BE2C (cell line): Measurements from ENCODE around the gene SH3RF3.

ENCODE experiments used
- DNase-seq: peaks from one replicate; pipeline ENCODE4 v3.0.0-alpha.2; 2020
- H3K27me3 ChIP-seq: fragments of 250-450 bp; sonication (Bioruptor Pico); 2 replicates; pipeline ENCODE4 v1.5.1; 2020; ENCODE audit warnings: mild to moderate bottlenecking
- H3K36me3 ChIP-seq: fragments of 250-450 bp; sonication (Bioruptor Pico); 2 replicates; pipeline ENCODE4 v1.5.1; 2020; ENCODE audit warnings: mild to moderate bottlenecking
- H3K4me1 ChIP-seq: fragments of 250-450 bp; sonication (Bioruptor Pico); 2 replicates; pipeline ENCODE4 v1.5.1; 2020
- H3K4me3 ChIP-seq: 2 replicates; pipeline ENCODE4 v1.5.1; 2011; ENCODE audit warnings: low read depth, low read length
- H3K9me3 ChIP-seq: fragments of 250-450 bp; sonication (Bioruptor Pico); 2 replicates; pipeline ENCODE4 v1.5.1; 2020
- TF ChIP-seq, protein P1 (sequence below): IDR thresholded peaks from 2 replicates; pipeline ENCODE4 v1.5.1; 2012; ENCODE audit warnings: mild to moderate bottlenecking, low read depth, low read length

The SH3RF3 gene

DNA sequence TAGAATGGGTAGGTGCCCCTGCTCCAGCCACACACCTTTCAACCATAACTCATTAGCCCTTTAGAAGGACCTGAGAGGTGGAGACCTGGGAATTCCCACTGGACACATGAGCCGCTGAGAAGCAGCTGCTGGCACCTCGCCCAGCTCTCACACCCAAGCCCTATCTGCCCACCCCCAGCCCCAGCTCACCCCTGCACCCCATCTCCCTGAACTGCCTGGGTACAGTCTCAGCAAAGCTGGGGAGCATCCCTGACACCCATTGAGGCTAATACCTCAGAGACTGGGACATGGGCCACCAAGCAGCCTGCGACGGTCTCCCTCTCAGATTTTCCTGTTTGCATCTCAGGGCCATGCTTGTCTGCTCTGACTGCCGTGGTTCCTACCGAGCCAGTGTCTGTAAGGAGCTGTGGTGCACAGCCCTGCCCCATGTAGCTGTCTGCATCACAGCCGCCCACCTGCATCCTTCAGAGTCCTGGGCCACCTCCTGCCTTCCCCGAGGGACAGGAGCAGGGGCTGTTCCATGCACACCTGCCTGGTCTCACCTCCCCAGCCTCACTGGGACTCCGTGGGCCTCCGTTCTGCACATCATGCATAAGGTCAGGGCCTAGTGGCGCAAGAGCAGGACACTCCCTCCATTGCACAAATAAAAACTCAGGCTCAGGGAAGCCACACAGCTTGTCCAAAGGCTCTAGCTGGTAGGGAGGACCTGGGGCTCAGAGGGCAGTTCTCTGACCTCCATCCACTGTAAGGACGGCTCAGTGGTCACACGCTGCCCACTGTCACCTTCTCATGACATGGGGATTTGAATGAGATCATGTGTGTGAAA lies 394.7 kb downstream of the SH3RF3 start:
- TF ChIP-seq, protein P1, sequence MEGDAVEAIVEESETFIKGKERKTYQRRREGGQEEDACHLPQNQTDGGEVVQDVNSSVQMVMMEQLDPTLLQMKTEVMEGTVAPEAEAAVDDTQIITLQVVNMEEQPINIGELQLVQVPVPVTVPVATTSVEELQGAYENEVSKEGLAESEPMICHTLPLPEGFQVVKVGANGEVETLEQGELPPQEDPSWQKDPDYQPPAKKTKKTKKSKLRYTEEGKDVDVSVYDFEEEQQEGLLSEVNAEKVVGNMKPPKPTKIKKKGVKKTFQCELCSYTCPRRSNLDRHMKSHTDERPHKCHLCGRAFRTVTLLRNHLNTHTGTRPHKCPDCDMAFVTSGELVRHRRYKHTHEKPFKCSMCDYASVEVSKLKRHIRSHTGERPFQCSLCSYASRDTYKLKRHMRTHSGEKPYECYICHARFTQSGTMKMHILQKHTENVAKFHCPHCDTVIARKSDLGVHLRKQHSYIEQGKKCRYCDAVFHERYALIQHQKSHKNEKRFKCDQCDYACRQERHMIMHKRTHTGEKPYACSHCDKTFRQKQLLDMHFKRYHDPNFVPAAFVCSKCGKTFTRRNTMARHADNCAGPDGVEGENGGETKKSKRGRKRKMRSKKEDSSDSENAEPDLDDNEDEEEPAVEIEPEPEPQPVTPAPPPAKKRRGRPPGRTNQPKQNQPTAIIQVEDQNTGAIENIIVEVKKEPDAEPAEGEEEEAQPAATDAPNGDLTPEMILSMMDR = no peak
- no peak for DNase-seq
- H3K4me1 ChIP-seq = no peaks in the 10 kb centered on the region
- H3K27me3 ChIP-seq = no peaks in the 10 kb centered on the region
- no peaks in the 10 kb centered on the region for H3K9me3 ChIP-seq
- H3K4me3 ChIP-seq = no peak overlapping the region
- H3K36me3 ChIP-seq = no peaks in the 10 kb centered on the region

DNA sequence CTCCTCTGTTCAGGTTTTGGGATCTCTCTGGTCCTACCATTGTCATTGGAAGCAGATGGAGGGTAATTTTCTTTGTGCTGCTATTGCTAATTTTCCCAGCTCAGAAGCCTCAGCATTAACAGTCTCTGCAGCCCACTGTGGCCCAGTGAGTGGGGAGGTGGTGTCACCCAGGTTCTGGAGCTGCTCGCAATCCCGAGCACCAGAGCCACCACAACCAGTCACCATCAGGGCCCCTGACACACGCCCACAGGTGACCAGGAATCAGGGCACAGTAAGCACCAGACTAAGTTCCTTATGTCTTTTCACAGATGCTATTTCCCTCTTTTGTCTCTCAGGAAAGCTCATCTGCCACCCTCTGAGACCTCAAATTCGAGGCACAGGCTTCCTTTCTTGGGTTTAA lies 396.8 kb downstream of the SH3RF3 start:
- H3K4me3 ChIP-seq = no peak overlapping the region
- TF ChIP-seq, protein P1 = no peak
- H3K27me3 ChIP-seq = no peaks in the 10 kb centered on the region
- H3K36me3 ChIP-seq = no peaks in the 10 kb centered on the region
- no peaks in the 10 kb centered on the region for H3K9me3 ChIP-seq
- DNase-seq = no peak
- H3K4me1 ChIP-seq = no peaks in the 10 kb centered on the region

DNA sequence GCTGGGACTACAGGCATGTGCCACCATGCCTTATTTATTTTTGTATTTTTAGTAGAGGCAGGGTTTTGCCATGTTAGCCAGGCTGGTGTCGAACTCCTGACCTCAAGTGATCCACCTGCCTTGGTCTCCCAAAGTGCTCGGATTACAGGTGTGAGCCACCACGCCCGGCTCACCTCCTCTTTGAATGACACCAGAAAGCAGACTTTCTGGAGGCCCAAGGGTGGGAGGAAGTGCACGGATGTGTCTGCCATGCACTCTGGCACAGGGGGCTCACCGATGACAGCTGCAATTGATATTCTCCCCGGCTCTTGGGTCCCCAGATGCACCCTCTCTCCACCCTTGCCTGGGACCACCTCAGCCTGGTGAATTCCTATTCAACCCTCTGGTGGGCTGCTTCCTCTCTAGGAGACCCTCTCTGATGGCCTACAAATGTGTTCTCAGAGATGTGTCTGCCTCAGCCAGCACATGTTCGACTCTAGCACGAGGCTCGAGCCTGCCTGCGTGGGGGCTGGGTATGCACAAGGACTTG lies 397.5 kb downstream of the SH3RF3 start:
- Histone ChIP-seq H3K36me3 (no peaks in the 10 kb centered on the region), H3K27me3 (no peaks in the 10 kb centered on the region), H3K4me3 (no peak overlapping the region), H3K9me3 (no peaks in the 10 kb centered on the region), H3K4me1 (no peaks in the 10 kb centered on the region)
- no peak for DNase-seq
- TF ChIP-seq, protein P1 = no peak

GRCh38 chr2:109527079-109527478 lies 398.1 kb downstream of the SH3RF3 start:
- no peak overlapping the region for H3K4me3 ChIP-seq
- no peaks in the 10 kb centered on the region for H3K36me3 ChIP-seq
- no peak for DNase-seq
- no peaks in the 10 kb centered on the region for H3K4me1 ChIP-seq
- H3K9me3 ChIP-seq = no peaks in the 10 kb centered on the region
- no peaks in the 10 kb centered on the region for H3K27me3 ChIP-seq
- TF ChIP-seq, protein P1 = no peak

DNA sequence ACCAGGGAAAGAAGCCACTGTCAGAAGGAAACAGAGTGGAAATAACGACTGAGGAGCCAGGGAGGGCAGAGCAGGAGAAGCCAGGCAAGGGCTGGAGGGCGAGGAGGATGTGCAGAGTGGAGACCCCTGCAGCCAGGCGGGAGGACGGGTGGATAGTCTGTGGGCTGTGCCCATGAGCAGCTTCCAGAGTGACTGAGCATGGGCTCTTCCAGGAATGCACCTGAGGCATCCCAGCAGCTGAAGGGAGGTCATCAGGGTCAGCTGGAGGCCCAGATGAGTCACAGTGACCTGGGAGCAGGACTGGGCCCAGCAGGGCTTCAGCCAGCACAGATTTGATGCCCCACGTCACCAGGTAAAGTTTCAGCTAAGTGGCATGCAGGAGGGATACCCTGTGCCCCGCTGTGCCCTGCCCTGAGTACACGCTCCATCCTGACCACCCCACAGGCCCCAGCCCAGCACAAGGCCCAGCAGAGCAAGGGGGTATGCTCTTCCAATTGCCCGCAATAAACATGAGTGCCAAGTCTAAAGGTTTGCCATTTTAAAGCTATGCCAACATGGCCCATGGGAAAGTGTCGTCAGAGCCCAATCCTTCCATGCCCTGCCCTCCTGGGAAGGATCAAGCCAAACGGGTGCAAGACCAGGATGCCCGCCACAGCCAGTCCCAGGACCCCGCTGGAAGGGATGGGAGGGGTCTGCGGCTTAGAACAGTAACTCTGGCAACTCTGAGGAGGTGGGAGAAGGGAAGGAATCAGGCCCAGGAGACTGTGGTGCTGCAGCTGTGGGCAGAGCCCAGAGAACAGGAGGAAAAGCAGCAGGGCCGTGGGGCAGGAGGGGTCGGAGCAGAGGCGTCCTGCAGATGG lies 399.1 kb downstream of the SH3RF3 start:
- Histone ChIP-seq H3K36me3 (no peaks in the 10 kb centered on the region), H3K27me3 (no peaks in the 10 kb centered on the region), H3K9me3 (no peaks in the 10 kb centered on the region), H3K4me3 (no peak overlapping the region), H3K4me1 (no peaks in the 10 kb centered on the region)
- DNase-seq = no peak
- TF ChIP-seq, protein P1 = no peak
